Subcutaneous adipose tissue (tissue), 4 donors: ENCODE measurements around the gene SCG5. TPM values are rescaled to one million over a fixed set of nuclear protein-coding genes. Genes with fewer than 3 reads are reported as not detected.

Experiments used
- CTCF ChIP-seq: fragments of 450-650 bp; IDR thresholded peaks from one replicate; pipeline ENCODE4 v1.5.1; 2016; ENCODE audit warnings: low read depth, mild to moderate bottlenecking, control low read depth, antibody characterized with exemption, moderate library complexity
- total RNA-seq, 4 donors: library from RNA; depleted of rRNA; stranded (reverse); fragments of >200 nt; gene quantifications; one replicate each; pipeline ENCODE4 v1.1.0, GENCODE V29; 2016

SCG5 gene
- total RNA-seq, 4 donors from 2014 or later = 2.9 TPM; not detected in 3

- TF ChIP-seq CTCF = no peak
Measured at GRCh38 chr15:32677238-32677750, 35.8 kb downstream of the SCG5 start.

- no peak for TF ChIP-seq CTCF
Measured at GRCh38 chr15:32679298-32679690, 37.8 kb downstream of the SCG5 start.

GRCh38 chr15:32682569-32682968 is 41.1 kb downstream of the SCG5 start:
- TF ChIP-seq CTCF = no peak

- TF ChIP-seq CTCF = no peak
Measured at GRCh38 chr15:32682977-32683630, 41.6 kb downstream of the SCG5 start.

GRCh38 chr15:32683906-32684584 is 42.5 kb downstream of the SCG5 start:
- no peak for TF ChIP-seq CTCF

- no peak for TF ChIP-seq CTCF
Measured at GRCh38 chr15:32685576-32685975, 44.1 kb downstream of the SCG5 start.

- TF ChIP-seq CTCF = no peak
Measured at GRCh38 chr15:32687556-32687955, 46.0 kb downstream of the SCG5 start.
